Esophagus muscularis mucosa (tissue), 4 donors: ENCODE data around the gene SDC4. TPM values are rescaled to one million over a fixed set of nuclear protein-coding genes. Genes with fewer than 3 reads are reported as not detected.

ENCODE experiments used
- DNase-seq: peaks from one replicate; pipeline ENCODE4 v3.0.0-alpha.2; 2017; ENCODE audit errors: extremely low spot score
- H3K27ac ChIP-seq, 4 donors: fragments of 200-600 bp; sonication (generic); replicated peaks in 1 of 4; 1 replicate in 3 of 4; 2 replicates in 1 of 4; pipeline ENCODE4 v1.5.1; 2016 to 2019; ENCODE audit warnings: mild to moderate bottlenecking in 1 of 4
- H3K27me3 ChIP-seq, 4 donors: fragments of 200-600 bp; sonication (generic); one replicate each; pipeline versions ENCODE4 v1.5.1 to v1.6.0; 2016 to 2019
- H3K36me3 ChIP-seq, 4 donors: fragments of 200-600 bp; sonication (generic); one replicate each; pipeline ENCODE4 v1.5.1; 2016 to 2019
- H3K4me1 ChIP-seq, 4 donors: fragments of 200-600 bp; sonication (generic); one replicate each; pipeline ENCODE4 v1.5.1; 2016 to 2019
- H3K4me3 ChIP-seq, 4 donors: fragments of 200-600 bp; sonication (generic); 1 replicate in 2 of 4; 2 replicates in 2 of 4; pipeline ENCODE4 v1.5.1; 2016 to 2019; ENCODE audit warnings: mild to moderate bottlenecking in 4 of 4, moderate library complexity in 1 of 4
- H3K9me3 ChIP-seq, 4 donors: fragments of 200-600 bp; sonication (generic); 1 replicate in 3 of 4; 2 replicates in 1 of 4; pipeline ENCODE4 v1.5.1; 2016 to 2019
- CTCF ChIP-seq, 3 experiments: fragments of 200-600 bp in 2 of 3; fragments of 450-650 bp in 1 of 3; sonication (generic) in 2 of 3; IDR thresholded peaks; one replicate each; pipeline ENCODE4 v1.5.1; 2017 to 2019; ENCODE audit warnings: antibody characterized with exemption in 3 of 3, mild to moderate bottlenecking in 2 of 3, moderate library complexity in 1 of 3
- EP300 ChIP-seq: sonication (generic); formaldehyde crosslinking; IDR thresholded peaks from one replicate; pipeline ENCODE4 v1.6.1; 2017; ENCODE audit warnings: antibody characterized with exemption
- POLR2A ChIP-seq: fragments of 450-650 bp; IDR thresholded peaks from one replicate; pipeline ENCODE4 v1.6.1; 2017; ENCODE audit warnings: antibody characterized with exemption, moderate library complexity, mild to moderate bottlenecking, low read depth
- POLR2AphosphoS5 ChIP-seq, 2 donors: sonication (generic); formaldehyde crosslinking; IDR thresholded peaks; one replicate each; pipeline ENCODE4 v1.6.1; 2017; ENCODE audit warnings: antibody characterized with exemption in 2 of 2
- WGBS: methylation state at CpG from one replicate; pipeline ENCODE4 v1.1.5; 2018; 5-methylcytosine and 5-hydroxymethylcytosine counted together
- intact Hi-C: fragments of 100-400 bp; cut with DNase I; formaldehyde crosslinking; loops from one replicate; pipeline ENCODE4 v1.15.1; 2023
- total RNA-seq, 4 donors: library from RNA; depleted of rRNA; stranded (reverse); fragments of >200 nt; gene quantifications; one replicate each; pipeline versions ENCODE4 v1.1.0 to v1.2.1, GENCODE V29; 2016

The SDC4 gene
- total RNA-seq, 4 donors from 2014 or later: 61.9 to 177 (median 72.2) TPM

DNA sequence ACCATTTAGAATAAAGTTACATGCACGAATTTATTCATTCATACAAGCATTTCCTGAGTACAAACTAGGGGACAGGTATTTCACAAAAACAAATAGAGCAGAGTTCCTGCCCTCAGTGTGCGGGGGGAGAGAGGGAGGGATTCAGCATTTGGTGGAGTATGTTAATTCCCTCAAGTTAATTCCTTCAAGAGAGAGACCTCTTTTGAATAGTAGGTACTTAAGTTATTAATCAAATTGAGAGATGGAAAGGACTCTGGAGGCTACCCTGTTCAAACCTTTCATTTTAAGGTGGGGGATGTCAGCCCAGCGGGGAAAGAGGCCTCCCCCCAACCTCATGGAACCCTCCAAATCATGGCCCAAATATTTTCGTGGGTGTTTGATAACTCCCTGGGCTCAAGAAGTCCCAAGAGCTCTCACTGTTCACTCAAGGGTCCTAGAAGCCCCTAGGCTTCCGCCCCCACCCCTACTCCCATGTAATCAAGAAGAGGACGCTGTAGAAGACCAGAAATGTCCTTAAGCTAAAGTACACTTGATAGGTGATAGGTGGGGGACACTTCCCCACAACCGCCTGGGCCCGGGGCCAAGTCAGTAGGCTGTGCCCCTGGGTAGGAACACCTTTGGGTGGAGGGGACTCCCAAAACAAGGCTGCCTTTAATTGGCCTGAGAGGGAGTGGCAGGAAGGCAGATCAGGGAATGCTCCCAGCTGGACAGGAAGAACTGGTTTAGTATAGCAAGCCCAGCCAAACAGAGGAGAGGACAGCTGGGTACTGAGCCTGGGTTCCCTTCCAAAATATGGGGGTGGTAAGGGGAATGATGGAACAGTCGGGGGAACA, 2.9 kb downstream of the SDC4 start:
- Histone ChIP-seq H3K4me3 (peak overlapping the region; percentile 78 to 80 (median 80)), H3K27ac (peak overlapping the region; percentile 93 to 97 (median 96)), H3K36me3 (peaks cover 0 to 7% (median 2%) of the 10 kb centered on the region in 4 donors), H3K4me1 (peaks cover 57 to 85% (median 81%) of the 10 kb centered on the region in 4 donors), H3K27me3 (no peaks in the 10 kb centered on the region), H3K9me3 (no peaks in the 10 kb centered on the region)
- intact Hi-C loops: no loop called here
- WGBS: 48% methylated on average over 7 of the region's 9 CpGs
- no peak for DNase-seq
- TF ChIP-seq POLR2AphosphoS5 (IDR thresholded peaks at IDR 0.05): peak; percentile 32 to 34
- TF ChIP-seq EP300: no peak

DNA sequence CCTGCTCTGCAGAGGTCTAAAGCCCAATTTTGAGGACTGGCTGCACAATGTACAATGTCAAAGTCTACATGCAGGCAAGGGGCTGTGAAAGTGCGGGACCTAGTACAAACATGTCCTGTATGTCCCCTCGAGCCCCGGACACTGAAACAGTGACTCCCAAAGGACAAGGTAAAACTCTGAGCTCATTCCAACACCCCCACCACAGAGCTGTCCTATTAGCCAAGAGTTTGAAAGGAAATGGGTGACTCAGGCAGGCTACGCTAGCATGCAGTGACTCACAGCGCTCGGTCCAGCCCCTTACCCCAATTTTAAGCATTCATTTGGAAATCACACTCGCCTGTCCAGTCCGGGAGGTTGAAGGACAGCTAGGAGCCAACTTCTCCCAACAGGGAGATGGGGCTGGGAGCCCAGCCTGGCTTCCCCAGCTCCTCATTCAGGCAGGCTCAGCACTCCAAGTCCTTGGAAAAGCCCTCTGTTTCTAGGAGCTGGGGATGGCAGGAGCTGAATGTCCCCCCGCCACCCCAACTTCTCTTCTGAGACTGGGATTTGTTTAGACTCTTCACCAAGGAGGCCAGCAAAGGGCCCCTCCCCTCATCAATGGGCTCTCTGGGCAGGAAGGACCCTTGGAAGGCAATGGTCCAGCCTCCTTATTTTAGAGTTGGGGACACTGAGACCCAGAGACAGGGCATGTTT, 3.9 kb downstream of the SDC4 start:
- Histone ChIP-seq H3K4me1 (peaks cover 64 to 95% (median 91%) of the 10 kb centered on the region in 4 donors), H3K9me3 (no peaks in the 10 kb centered on the region), H3K36me3 (peaks cover 0 to 7% (median 2%) of the 10 kb centered on the region in 4 donors), H3K4me3 (peak overlapping the region; percentile 78 to 80 (median 80)), H3K27ac (peak overlapping the region; percentile 93 to 97 (median 96)), H3K27me3 (no peaks in the 10 kb centered on the region)
- 16% methylated on average over 7 of the region's 9 CpGs for WGBS
- no peak for TF ChIP-seq EP300
- peak; percentile 51 for TF ChIP-seq POLR2A
- TF ChIP-seq POLR2AphosphoS5 (IDR thresholded peaks at IDR 0.05): peak; percentile 69 to 85
- no peak for TF ChIP-seq CTCF (IDR thresholded peaks at IDR 0.05)
- no peak for DNase-seq
- intact Hi-C loops: no loop called here

DNA sequence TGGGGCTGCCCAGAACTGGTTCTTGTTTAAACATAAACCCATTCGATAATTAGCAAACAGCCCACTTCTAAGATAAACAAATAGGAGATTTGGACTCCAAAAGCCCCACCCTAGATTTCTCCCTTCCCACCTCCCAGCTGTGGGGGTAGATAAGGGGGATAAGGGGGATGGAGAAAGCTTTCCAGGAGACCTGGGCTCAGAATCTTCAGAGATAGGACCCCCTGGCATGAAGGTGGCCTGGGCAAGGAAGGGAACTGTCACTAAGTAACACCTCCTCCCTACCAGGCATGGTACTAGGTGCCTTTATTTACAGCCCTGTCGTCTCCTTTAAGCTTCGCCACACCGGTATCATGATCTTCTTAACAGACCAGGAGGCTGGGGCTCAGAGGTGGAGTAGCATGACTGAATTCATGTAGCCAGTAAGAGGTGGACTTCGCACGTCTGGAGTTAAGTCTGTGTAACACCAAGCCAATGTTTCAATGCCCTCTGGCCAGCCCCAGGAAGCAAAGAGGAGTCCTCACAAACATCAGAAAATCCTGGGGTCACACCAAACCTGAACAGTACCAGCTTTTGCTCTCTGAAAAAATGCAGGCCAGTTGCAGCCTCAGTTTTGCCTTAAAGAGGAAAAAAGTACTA, 4.6 kb downstream of the SDC4 start:
- Histone ChIP-seq H3K36me3 (peaks cover 0 to 7% (median 2%) of the 10 kb centered on the region in 4 donors), H3K27ac (peak overlapping the region; percentile 93 to 97 (median 96)), H3K27me3 (no peaks in the 10 kb centered on the region), H3K9me3 (no peaks in the 10 kb centered on the region), H3K4me1 (peaks cover 71 to 95% (median 93%) of the 10 kb centered on the region in 4 donors), H3K4me3 (peak overlapping the region; percentile 78 to 80 (median 80))
- no peak for DNase-seq
- 31% methylated on average over 6 of the region's 6 CpGs for WGBS
- intact Hi-C loops: no loop called here
- TF ChIP-seq POLR2A (no peak), CTCF (IDR thresholded peaks at IDR 0.05) (no peak), EP300 (no peak), POLR2AphosphoS5 (IDR thresholded peaks at IDR 0.05) (no peak)

DNA sequence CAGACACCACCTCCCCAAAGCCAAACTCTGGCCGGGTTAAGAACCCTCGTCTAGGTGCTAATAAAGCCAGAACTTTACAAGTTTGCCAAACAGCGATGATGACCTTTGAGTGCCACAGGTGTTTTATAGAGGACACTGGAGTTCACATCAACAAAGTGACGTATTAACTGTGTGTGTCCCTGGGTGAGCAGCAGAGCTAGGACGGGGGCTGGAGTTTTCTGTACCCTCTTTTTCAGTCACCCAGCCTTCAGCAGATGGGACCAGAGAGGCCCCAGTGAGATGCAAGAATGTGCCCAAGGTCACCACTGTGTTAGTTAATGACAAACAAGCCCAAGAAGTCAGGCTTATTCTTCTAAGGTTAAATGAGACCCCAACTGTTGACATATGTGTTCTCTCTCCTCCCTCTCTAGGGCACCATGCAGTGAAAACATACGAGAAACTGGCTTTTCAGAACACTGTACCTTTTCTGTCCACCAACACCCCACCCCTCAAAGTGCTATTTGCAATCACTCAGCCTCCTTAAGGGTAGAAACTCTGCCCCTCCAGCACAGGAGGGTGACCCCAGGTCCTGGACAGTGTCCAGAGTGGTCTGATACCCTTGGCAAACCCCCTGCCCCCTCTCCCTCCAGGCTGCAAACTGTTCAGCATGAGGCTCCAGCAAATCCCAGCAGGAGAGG, 5.2 kb downstream of the SDC4 start:
- intact Hi-C loops: no loop called here
- TF ChIP-seq CTCF (IDR thresholded peaks at IDR 0.05): no peak
- no peak for TF ChIP-seq POLR2AphosphoS5 (IDR thresholded peaks at IDR 0.05)
- no peak for TF ChIP-seq EP300
- TF ChIP-seq POLR2A: no peak
- WGBS: 24% methylated on average over 5 of the region's 6 CpGs
- H3K4me3 ChIP-seq: peak overlapping the region; percentile 78 to 80 (median 80)
- peaks cover 0 to 7% (median 2%) of the 10 kb centered on the region in 4 donors for H3K36me3 ChIP-seq
- no peaks in the 10 kb centered on the region for H3K27me3 ChIP-seq
- no peak for DNase-seq
- H3K9me3 ChIP-seq: no peaks in the 10 kb centered on the region
- peaks cover 77 to 97% (median 96%) of the 10 kb centered on the region in 4 donors for H3K4me1 ChIP-seq
- peak overlapping the region; percentile 93 to 97 (median 96) for H3K27ac ChIP-seq
